Uterus (tissue), 4 donors: ENCODE measurements around the gene HCN3. TPM values are rescaled to one million over a fixed set of nuclear protein-coding genes. Genes with fewer than 3 reads are reported as not detected.

ENCODE experiments used
- DNase-seq, 2 donors: peaks; one replicate each; pipeline ENCODE4 v3.0.0-alpha.2; 2019 to 2020
- H3K27ac ChIP-seq, 2 donors: fragments of 200-600 bp; sonication (generic); 1 replicate in 1 of 2; 2 replicates in 1 of 2; pipeline ENCODE4 v1.5.1; 2016 to 2018
- H3K27me3 ChIP-seq, 2 donors: fragments of 200-600 bp; sonication (generic); one replicate each; pipeline ENCODE4 v1.5.1; 2018 to 2019; ENCODE audit warnings: control low read depth in 1 of 2
- H3K36me3 ChIP-seq, 2 donors: fragments of 200-600 bp; sonication (generic); one replicate each; pipeline ENCODE4 v1.5.1; 2019; ENCODE audit warnings: control low read depth in 1 of 2
- H3K4me1 ChIP-seq, 2 donors: fragments of 200-600 bp; sonication (generic); one replicate each; pipeline ENCODE4 v1.5.1; 2018 to 2019; ENCODE audit warnings: control low read depth in 1 of 2
- H3K4me3 ChIP-seq, 2 donors: fragments of 200-600 bp; sonication (generic); 1 replicate in 1 of 2; 2 replicates in 1 of 2; pipeline ENCODE4 v1.5.1; 2018 to 2019; ENCODE audit warnings: mild to moderate bottlenecking in 1 of 2
- H3K9me3 ChIP-seq, 2 donors: fragments of 200-600 bp; sonication (generic); one replicate each; pipeline ENCODE4 v1.5.1; 2019; ENCODE audit warnings: control low read depth in 1 of 2
- CTCF ChIP-seq, 4 experiments: fragments of 200-600 bp in 2 of 4; fragments of 450-650 bp in 2 of 4; sonication (generic) in 2 of 4; IDR thresholded peaks; one replicate each; pipeline ENCODE4 v1.5.1; 2016 to 2019; ENCODE audit warnings: antibody characterized with exemption in 4 of 4, mild to moderate bottlenecking in 2 of 4, moderate library complexity in 1 of 4
- POLR2A ChIP-seq, 2 donors: fragments of 450-650 bp; IDR thresholded peaks; one replicate each; pipeline ENCODE4 v1.6.1; 2016; ENCODE audit warnings: antibody characterized with exemption in 2 of 2, mild to moderate bottlenecking in 1 of 2, moderate library complexity in 1 of 2
- intact Hi-C: fragments of 100-400 bp; cut with DNase I; formaldehyde crosslinking; loops from one replicate; pipeline ENCODE4 v1.15.1; 2023; ENCODE audit warnings: low total_unique reads
- total RNA-seq, 4 donors: library from RNA; depleted of rRNA in 3 of 4; stranded (reverse); fragments of >200 nt in 3 of 4; gene quantifications; one replicate each; pipeline versions ENCODE4 v1.1.0 to v1.2.4, GENCODE V29; 2014 to 2023
- donor health status: DM: yes; HTN: yes; CAD: no.

HCN3 gene
- total RNA-seq, 4 donors from 2014 or later, result 4.2 to 5.5 TPM; not detected in 2

DNA sequence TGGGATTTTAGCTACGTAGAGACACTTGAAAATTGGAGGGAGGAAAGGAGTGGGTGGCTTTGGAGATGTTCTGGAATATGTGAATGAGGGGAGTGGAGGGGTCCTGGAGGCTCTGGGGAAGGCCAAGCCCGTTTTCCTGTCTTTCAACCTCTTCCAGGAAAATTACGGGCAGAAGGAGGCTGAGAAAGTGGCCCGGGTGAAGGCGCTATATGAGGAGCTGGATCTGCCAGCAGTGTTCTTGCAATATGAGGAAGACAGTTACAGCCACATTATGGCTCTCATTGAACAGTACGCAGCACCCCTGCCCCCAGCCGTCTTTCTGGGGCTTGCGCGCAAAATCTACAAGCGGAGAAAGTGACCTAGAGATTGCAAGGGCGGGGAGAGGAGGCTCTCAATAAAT is 43.0 kb downstream of the HCN3 start:
- Histone ChIP-seq H3K4me1 (peaks cover 5 to 12% of the 10 kb centered on the region in 2 donors), H3K27ac (peak overlapping the region; percentile 97 to 99), H3K27me3 (no peaks in the 10 kb centered on the region), H3K9me3 (no peaks in the 10 kb centered on the region), H3K36me3 (no peaks in the 10 kb centered on the region), H3K4me3 (peak overlapping the region; percentile 47 to 72)
- intact Hi-C loops, result loop anchor here (5.0 kb wide), 1 partner anchor 43 kb away; the partner anchor contains the start of gene HCN3
- DNase-seq, result no peak
- TF ChIP-seq CTCF (IDR thresholded peaks at IDR 0.05) (no peak), POLR2A (IDR thresholded peaks at IDR 0.05) (no peak)

GRCh38 chr1:155320661-155321617 is 43.7 kb downstream of the HCN3 start, which contains the start of gene RUSC1:
Gene RUSC1, plus strand, starts transcription at chr1:155320894. Its CDS starts 880 bp downstream, at chr1:155321774.
- H3K9me3 ChIP-seq, result no peaks in the 10 kb centered on the region
- H3K27me3 ChIP-seq, result no peaks in the 10 kb centered on the region
- TF ChIP-seq CTCF (IDR thresholded peaks at IDR 0.05) (peak in 1 of 4 experiments; percentile 22), POLR2A (IDR thresholded peaks at IDR 0.05) (peak in 1 of 2 donors; percentile 60)
- intact Hi-C loops, result loop anchor here (5.0 kb wide), 1 partner anchor 44 kb away; the partner anchor contains the start of gene HCN3
- H3K36me3 ChIP-seq, result no peaks in the 10 kb centered on the region
- peak within 1 kb of the TSS; percentile 47 to 72 for H3K4me3 ChIP-seq
- peak; percentile 80 to 84 for DNase-seq
- H3K4me1 ChIP-seq, result peaks cover 8 to 17% of the 10 kb centered on the region in 2 donors
- peak within 1 kb of the TSS; percentile 97 to 99 for H3K27ac ChIP-seq

GRCh38 chr1:155321639-155322503 is 44.6 kb downstream of the HCN3 start:
- peaks cover 8 to 17% of the 10 kb centered on the region in 2 donors for H3K4me1 ChIP-seq

DNA sequence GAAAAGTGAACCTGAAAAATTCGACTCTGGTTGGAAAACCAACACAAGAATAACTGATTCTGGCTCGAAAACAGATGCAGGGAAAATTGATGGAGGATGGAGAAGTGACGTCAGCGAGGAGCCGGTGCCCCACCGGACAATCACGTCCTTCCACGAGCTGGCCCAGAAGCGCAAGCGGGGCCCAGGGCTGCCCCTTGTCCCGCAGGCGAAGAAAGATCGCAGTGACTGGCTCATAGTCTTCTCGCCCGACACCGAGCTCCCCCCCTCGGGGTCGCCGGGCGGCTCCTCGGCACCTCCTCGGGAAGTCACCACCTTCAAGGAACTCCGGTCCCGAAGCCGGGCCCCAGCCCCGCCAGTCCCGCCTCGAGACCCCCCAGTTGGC is 45.3 kb downstream of the HCN3 start:
- peak overlapping the region; percentile 97 to 99 for H3K27ac ChIP-seq
- no peaks in the 10 kb centered on the region for H3K36me3 ChIP-seq
- peaks cover 8 to 17% of the 10 kb centered on the region in 2 donors for H3K4me1 ChIP-seq
- intact Hi-C loops, result loop anchor here (5.0 kb wide), 1 partner anchor 45 kb away; the partner anchor contains the start of gene HCN3
- no peak for TF ChIP-seq POLR2A (IDR thresholded peaks at IDR 0.05)
- TF ChIP-seq CTCF (IDR thresholded peaks at IDR 0.05), result no peak
- H3K27me3 ChIP-seq, result no peaks in the 10 kb centered on the region
- H3K4me3 ChIP-seq, result peak overlapping the region; percentile 72 to 86
- H3K9me3 ChIP-seq, result no peaks in the 10 kb centered on the region
- DNase-seq, result peak; percentile 53 to 56

More at GRCh38 chr1:155321639-155322503, 44.6 kb downstream of the HCN3 start:
- Histone ChIP-seq H3K9me3 (no peaks in the 10 kb centered on the region), H3K27ac (peak overlapping the region; percentile 97 to 99), H3K4me3 (peak overlapping the region; percentile 72 to 86), H3K27me3 (no peaks in the 10 kb centered on the region), H3K36me3 (no peaks in the 10 kb centered on the region)
- no peak for TF ChIP-seq CTCF (IDR thresholded peaks at IDR 0.05)
- no peak for TF ChIP-seq POLR2A (IDR thresholded peaks at IDR 0.05)
- intact Hi-C loops, result loop anchor here (5.0 kb wide), 1 partner anchor 45 kb away; the partner anchor contains the start of gene HCN3
- peak; percentile 28 to 32 for DNase-seq
